ENCODE measurements around the gene NPAS3.

Gene NPAS3

DNA sequence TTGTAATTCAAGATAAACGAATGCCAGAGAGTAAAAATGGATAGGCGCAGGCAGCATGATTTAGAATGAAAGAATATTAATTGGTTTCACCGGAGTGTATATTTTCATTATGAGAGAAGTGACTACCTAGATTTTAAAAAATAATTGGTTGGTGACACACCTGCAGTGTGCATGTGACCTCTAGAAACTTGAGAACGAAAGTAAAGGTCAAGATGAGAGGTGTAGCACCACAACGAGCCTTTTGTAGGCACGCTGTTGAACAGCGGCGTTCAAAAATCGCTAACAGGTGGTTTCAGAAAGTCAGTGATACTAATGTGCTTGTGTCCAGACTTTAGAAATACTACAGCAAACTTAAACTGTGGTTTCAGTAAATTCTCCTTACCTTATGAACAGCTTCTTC lies 123.8 kb downstream of the NPAS3 start:
- Mint-ChIP-seq H3K9me3 (no peaks in the 10 kb centered on the region), H3K27me3 (ENCODE audit: low read depth) (no peaks in the 10 kb centered on the region), H3K4me3 (no peak overlapping the region), H3K36me3 (ENCODE audit: low read depth) (no peaks in the 10 kb centered on the region), H3K4me1 (no peaks in the 10 kb centered on the region), H3K27ac (peak overlapping the region in 1 of 3 experiments; percentile 83)
- TF ChIP-seq, protein P1, sequence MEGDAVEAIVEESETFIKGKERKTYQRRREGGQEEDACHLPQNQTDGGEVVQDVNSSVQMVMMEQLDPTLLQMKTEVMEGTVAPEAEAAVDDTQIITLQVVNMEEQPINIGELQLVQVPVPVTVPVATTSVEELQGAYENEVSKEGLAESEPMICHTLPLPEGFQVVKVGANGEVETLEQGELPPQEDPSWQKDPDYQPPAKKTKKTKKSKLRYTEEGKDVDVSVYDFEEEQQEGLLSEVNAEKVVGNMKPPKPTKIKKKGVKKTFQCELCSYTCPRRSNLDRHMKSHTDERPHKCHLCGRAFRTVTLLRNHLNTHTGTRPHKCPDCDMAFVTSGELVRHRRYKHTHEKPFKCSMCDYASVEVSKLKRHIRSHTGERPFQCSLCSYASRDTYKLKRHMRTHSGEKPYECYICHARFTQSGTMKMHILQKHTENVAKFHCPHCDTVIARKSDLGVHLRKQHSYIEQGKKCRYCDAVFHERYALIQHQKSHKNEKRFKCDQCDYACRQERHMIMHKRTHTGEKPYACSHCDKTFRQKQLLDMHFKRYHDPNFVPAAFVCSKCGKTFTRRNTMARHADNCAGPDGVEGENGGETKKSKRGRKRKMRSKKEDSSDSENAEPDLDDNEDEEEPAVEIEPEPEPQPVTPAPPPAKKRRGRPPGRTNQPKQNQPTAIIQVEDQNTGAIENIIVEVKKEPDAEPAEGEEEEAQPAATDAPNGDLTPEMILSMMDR (IDR thresholded peaks at IDR 0.05; ENCODE audit: unreplicated experiment in 3 of 3): no peak

DNA sequence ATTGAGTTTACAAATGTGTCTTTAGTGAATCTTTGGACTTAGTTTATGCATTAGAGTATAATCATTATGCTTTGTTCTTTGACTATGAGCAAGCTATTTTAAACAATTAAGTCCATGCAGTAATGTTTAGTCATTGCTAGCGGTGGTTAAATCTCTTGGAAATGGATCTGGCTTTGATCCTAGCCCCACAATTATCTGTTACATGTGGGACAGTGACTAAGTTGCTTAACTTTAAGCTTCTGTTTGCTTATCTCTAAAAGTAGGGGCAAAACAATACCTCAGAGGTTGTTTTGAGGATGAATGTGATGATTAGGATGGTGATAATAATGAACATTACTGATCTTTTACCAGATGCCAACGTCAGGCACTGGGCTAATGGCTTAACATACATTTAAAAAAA lies 124.2 kb downstream of the NPAS3 start:
- Mint-ChIP-seq H3K36me3 (ENCODE audit: low read depth) (no peaks in the 10 kb centered on the region), H3K4me3 (no peak overlapping the region), H3K27ac (no peak overlapping the region), H3K4me1 (no peaks in the 10 kb centered on the region), H3K9me3 (no peaks in the 10 kb centered on the region), H3K27me3 (ENCODE audit: low read depth) (no peaks in the 10 kb centered on the region)
- TF ChIP-seq, protein P1 (IDR thresholded peaks at IDR 0.05; ENCODE audit: unreplicated experiment in 3 of 3): no peak

DNA sequence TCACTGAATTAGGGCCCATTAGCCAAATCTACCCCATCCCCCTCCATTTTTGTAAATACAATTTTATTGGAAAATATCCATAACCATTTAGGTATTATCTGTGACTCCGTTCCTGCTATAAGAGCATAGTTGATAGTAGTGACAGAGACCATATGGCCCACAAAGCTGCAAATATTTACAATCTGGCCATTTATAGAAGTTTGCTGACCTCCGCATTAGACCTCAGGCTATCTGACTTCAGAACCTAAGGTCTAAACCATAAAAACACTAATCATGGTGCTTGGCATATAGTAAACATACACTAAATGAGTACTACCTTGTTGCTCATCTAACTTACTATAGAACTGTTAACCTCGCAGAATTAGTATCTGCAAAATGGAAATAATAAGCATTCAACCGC lies 124.8 kb downstream of the NPAS3 start:
- Mint-ChIP-seq H3K27ac (no peak overlapping the region), H3K27me3 (ENCODE audit: low read depth) (no peaks in the 10 kb centered on the region), H3K4me3 (no peak overlapping the region), H3K9me3 (no peaks in the 10 kb centered on the region), H3K36me3 (ENCODE audit: low read depth) (no peaks in the 10 kb centered on the region), H3K4me1 (no peaks in the 10 kb centered on the region)
- TF ChIP-seq, protein P1 (IDR thresholded peaks at IDR 0.05; ENCODE audit: unreplicated experiment in 3 of 3): no peak

DNA sequence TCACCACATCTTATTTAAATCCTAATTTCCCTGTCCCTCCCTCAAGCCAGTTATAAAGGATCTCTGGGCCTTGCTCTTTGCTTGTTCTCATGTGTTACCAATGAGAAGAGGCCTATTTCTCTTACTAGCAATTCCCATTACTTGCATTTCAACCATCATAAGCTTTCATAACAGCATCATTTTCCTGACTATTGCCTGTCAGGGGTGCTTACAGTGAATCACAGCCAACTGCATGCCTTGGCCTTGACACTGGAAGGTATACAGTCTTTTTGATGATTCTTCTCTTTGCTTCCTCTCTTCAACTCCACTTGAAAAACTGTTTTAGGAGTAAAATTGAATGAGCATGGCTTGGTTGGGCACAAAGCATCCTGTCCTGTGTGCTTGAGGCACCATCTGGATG lies 127.0 kb downstream of the NPAS3 start:
- no peak overlapping the region for H3K4me3 Mint-ChIP-seq
- TF ChIP-seq, protein P1 (IDR thresholded peaks at IDR 0.05; ENCODE audit: unreplicated experiment in 3 of 3): no peak
- no peak overlapping the region for H3K27ac Mint-ChIP-seq
- no peaks in the 10 kb centered on the region for H3K9me3 Mint-ChIP-seq
- H3K27me3 Mint-ChIP-seq (ENCODE audit: low read depth): no peaks in the 10 kb centered on the region
- no peaks in the 10 kb centered on the region for H3K36me3 Mint-ChIP-seq (ENCODE audit: low read depth)
- no peaks in the 10 kb centered on the region for H3K4me1 Mint-ChIP-seq

DNA sequence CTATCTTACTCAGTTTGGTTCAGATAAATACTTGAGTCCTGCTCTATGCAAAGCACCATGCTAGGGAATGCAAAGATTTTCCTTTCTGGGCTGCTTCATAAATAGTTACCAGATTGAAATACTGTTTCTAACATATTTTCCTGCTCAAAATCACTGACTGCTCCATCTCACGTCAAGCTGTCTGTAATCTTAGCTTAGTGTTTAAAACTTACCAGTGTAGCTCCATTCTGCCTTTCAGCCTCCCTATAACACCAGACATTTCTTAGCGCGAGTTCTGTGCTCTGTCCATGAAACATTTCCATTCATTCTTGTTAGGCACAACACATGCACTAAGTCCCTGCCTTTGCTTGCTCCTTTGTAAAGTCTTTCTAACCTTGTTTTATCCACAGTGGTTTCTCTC lies 129.4 kb downstream of the NPAS3 start:
- TF ChIP-seq, protein P1 (IDR thresholded peaks at IDR 0.05; ENCODE audit: unreplicated experiment in 3 of 3): no peak
- Mint-ChIP-seq H3K9me3 (no peaks in the 10 kb centered on the region), H3K27ac (peak overlapping the region in 1 of 3 experiments; percentile 68), H3K36me3 (ENCODE audit: low read depth) (no peaks in the 10 kb centered on the region), H3K4me1 (no peaks in the 10 kb centered on the region), H3K27me3 (ENCODE audit: low read depth) (no peaks in the 10 kb centered on the region), H3K4me3 (no peak overlapping the region)

DNA sequence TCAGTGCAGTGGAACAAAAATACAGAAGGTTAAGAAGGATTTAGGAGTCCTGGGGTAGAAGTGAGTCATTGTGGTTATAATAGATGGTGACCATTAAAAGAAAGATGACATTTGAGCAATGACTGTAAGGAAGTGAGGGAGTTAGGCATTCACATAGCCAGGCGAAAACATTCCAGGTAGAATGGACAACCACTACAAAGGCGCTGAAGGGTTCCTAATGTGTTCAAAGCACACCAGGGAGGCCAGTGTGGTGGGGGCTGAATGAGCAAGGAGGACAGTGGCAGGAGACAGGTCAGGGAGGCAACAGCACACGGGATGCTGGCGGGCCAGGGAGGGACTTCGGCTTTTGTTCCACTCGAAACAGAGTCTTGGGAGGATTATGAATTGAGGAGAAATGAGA lies 129.9 kb downstream of the NPAS3 start:
- TF ChIP-seq, protein P1 (IDR thresholded peaks at IDR 0.05; ENCODE audit: unreplicated experiment in 3 of 3): no peak
- Mint-ChIP-seq H3K4me1 (no peaks in the 10 kb centered on the region), H3K27me3 (ENCODE audit: low read depth) (no peaks in the 10 kb centered on the region), H3K4me3 (no peak overlapping the region), H3K27ac (peak overlapping the region in 1 of 3 experiments; percentile 68), H3K9me3 (no peaks in the 10 kb centered on the region), H3K36me3 (ENCODE audit: low read depth) (no peaks in the 10 kb centered on the region)

All from nephron (organoid).